ENCODE results near the gene PATJ. TPM values are rescaled to one million over a fixed set of nuclear protein-coding genes. Genes with fewer than 3 reads are reported as not detected.

PATJ gene
- polyA plus RNA-seq, 4 donors = 11.5 to 41.5 (median 16.2) TPM

DNA sequence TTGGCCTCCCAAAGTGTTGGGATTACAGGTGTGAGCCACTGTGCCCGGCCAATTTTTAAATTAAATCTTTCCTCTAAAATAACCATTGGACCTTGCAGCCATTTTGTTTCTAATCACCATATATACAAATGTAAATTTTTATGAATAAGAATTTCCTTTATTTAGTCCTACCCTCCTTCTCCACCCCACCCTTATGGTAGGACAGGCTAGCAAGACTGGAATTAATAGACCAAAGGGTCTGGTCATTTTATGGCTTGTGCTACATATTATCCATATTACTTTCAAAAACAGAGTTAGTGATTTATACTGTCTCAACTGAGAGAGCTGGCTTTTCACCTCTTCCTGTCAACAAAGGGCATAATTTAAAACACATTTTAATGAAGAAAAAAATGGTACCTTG lies 478.9 kb downstream of the PATJ start:
- 94 to 100% (median 100%) methylated on average over 1 of the region's 1 CpG for WGBS, 3 donors
- DNase-seq = no peak
- Histone ChIP-seq H3K27me3 (ENCODE audit: control insufficient read depth in 3 of 3, insufficient read depth in 3 of 3, low read length in 3 of 3) (no peaks in the 10 kb centered on the region), H3K4me1 (ENCODE audit: control insufficient read depth in 3 of 3, insufficient read depth in 2 of 3, low read depth in 1 of 3, low read length in 2 of 3) (no peaks in the 10 kb centered on the region), H3K4me3 (ENCODE audit: low read depth in 1 of 3, low read length in 3 of 3) (no peak overlapping the region), H3K36me3 (ENCODE audit: control insufficient read depth in 3 of 3, insufficient read depth in 2 of 3, low read depth in 1 of 3, low read length in 3 of 3) (no peaks in the 10 kb centered on the region), H3K9me3 (ENCODE audit: control insufficient read depth in 2 of 2, insufficient read depth in 1 of 2, low read depth in 1 of 2, low read length in 1 of 2) (no peaks in the 10 kb centered on the region), H3K27ac (ENCODE audit: low read depth in 1 of 3, low read length in 2 of 3) (no peak overlapping the region)
- FAIRE-seq = no peak

DNA sequence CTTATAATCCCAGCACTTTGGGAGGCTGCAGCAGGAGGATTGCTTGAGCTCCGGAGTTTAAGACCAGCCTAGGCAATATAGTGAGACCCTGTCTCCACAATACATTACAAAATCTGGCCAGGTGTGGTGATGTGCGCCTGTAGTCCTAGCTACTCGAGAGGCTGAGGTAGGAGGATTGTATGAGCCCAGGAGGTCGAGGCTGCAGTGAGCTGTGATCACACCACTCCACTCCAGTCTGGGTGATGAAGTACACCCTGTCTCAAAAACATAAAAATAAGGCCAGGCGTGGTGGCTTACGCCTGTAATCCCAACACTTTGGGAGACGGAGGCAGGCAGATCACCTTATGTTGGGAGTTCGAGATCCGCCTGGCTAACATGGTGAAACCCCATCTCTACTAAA lies 480.0 kb downstream of the PATJ start:
- no peaks in the 10 kb centered on the region for H3K27me3 ChIP-seq (ENCODE audit: control insufficient read depth in 3 of 3, insufficient read depth in 3 of 3, low read length in 3 of 3)
- 80 to 89% (median 83%) methylated on average over 7 to 9 of the region's 9 CpGs for WGBS, 3 donors
- H3K9me3 ChIP-seq (ENCODE audit: control insufficient read depth in 2 of 2, insufficient read depth in 1 of 2, low read depth in 1 of 2, low read length in 1 of 2) = no peaks in the 10 kb centered on the region
- H3K4me3 ChIP-seq (ENCODE audit: low read depth in 1 of 3, low read length in 3 of 3) = no peak overlapping the region
- DNase-seq (no peak), FAIRE-seq (no peak)
- H3K36me3 ChIP-seq (ENCODE audit: control insufficient read depth in 3 of 3, insufficient read depth in 2 of 3, low read depth in 1 of 3, low read length in 3 of 3) = no peaks in the 10 kb centered on the region
- H3K4me1 ChIP-seq (ENCODE audit: control insufficient read depth in 3 of 3, insufficient read depth in 2 of 3, low read depth in 1 of 3, low read length in 2 of 3) = no peaks in the 10 kb centered on the region
- H3K27ac ChIP-seq (ENCODE audit: low read depth in 1 of 3, low read length in 2 of 3) = no peak overlapping the region

GRCh38 chr1:62224182-62224581 lies 481.9 kb downstream of the PATJ start:
- Histone ChIP-seq H3K36me3 (ENCODE audit: control insufficient read depth in 3 of 3, insufficient read depth in 2 of 3, low read depth in 1 of 3, low read length in 3 of 3) (no peaks in the 10 kb centered on the region), H3K4me3 (ENCODE audit: low read depth in 1 of 3, low read length in 3 of 3) (no peak overlapping the region), H3K9me3 (ENCODE audit: control insufficient read depth in 2 of 2, insufficient read depth in 1 of 2, low read depth in 1 of 2, low read length in 1 of 2) (no peaks in the 10 kb centered on the region), H3K27me3 (ENCODE audit: control insufficient read depth in 3 of 3, insufficient read depth in 3 of 3, low read length in 3 of 3) (no peaks in the 10 kb centered on the region), H3K4me1 (ENCODE audit: control insufficient read depth in 3 of 3, insufficient read depth in 2 of 3, low read depth in 1 of 3, low read length in 2 of 3) (no peaks in the 10 kb centered on the region), H3K27ac (ENCODE audit: low read depth in 1 of 3, low read length in 2 of 3) (no peak overlapping the region)
- no peak for DNase-seq
- WGBS, 3 donors = 23 to 41% (median 39%) methylated on average over 1 to 2 of the region's 3 CpGs
- FAIRE-seq = no peak

DNA sequence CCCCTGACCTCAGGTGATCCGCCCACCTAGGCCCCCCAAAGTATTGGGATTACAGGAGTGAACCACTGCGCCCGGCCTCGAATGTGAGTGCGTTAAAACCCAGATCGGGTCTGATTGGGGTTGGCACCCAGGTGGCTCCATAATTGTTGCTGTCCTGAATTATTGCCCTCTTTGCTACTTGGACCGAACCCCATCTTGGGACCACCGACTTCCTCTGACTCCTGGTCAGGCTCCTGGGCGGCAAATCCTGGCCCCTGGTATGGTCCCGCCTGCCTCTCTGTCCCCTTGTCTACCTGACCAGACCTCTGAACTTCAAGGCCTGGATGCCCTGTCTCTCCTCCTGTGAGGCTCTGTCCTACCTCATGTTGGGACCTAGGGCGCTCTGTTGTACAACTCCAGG lies 485.2 kb downstream of the PATJ start:
- WGBS, 3 donors = 85 to 87% (median 85%) methylated on average over 11 of the region's 11 CpGs
- no peak overlapping the region for H3K27ac ChIP-seq (ENCODE audit: low read depth in 1 of 3, low read length in 2 of 3)
- no peak overlapping the region for H3K4me3 ChIP-seq (ENCODE audit: low read depth in 1 of 3, low read length in 3 of 3)
- H3K27me3 ChIP-seq (ENCODE audit: control insufficient read depth in 3 of 3, insufficient read depth in 3 of 3, low read length in 3 of 3) = no peaks in the 10 kb centered on the region
- DNase-seq (no peak), FAIRE-seq (no peak)
- H3K4me1 ChIP-seq (ENCODE audit: control insufficient read depth in 3 of 3, insufficient read depth in 2 of 3, low read depth in 1 of 3, low read length in 2 of 3) = no peaks in the 10 kb centered on the region
- no peaks in the 10 kb centered on the region for H3K9me3 ChIP-seq (ENCODE audit: control insufficient read depth in 2 of 2, insufficient read depth in 1 of 2, low read depth in 1 of 2, low read length in 1 of 2)
- H3K36me3 ChIP-seq (ENCODE audit: control insufficient read depth in 3 of 3, insufficient read depth in 2 of 3, low read depth in 1 of 3, low read length in 3 of 3) = no peaks in the 10 kb centered on the region

Other genes with a start within 250 kb of the PATJ start
- gene TM2D1, start 17.3 kb upstream of the PATJ start, polyA plus RNA-seq = 10 to 100 TPM in 3 of 4 donors, 1 to 10 TPM in 1; 7.4 to 50.6 (median 21.3) TPM